Astrocyte of the cerebellum (primary cell): ENCODE results near the gene TMEM164.

ENCODE experiments used
- DNase-seq: peaks from one replicate; pipeline ENCODE4 v3.0.0-alpha.2; 2011; ENCODE audit warnings: low read depth
- H3K4me3 ChIP-seq: 2 replicates; pipeline ENCODE4 v1.5.1; 2011; ENCODE audit warnings: mild to moderate bottlenecking, low read depth, low read length, moderate library complexity
- CTCF ChIP-seq: IDR thresholded peaks from 2 replicates; pipeline ENCODE4 v1.5.1; 2012; ENCODE audit warnings: low read length, low read depth, moderate library complexity, mild to moderate bottlenecking; ENCODE audit errors: missing control alignments
- in situ Hi-C: cut with HindIII; loops from 2 replicates; pipeline ENCODE4 v1.10.0; 2017; ENCODE audit warnings: low sequenced_read_pairs

The TMEM164 gene

GRCh38 chrX:110012818-110013485 lies 10.0 kb downstream of the TMEM164 start:
- in situ Hi-C loops, result no loop called here
- H3K4me3 ChIP-seq, result no peak overlapping the region
- DNase-seq, result no peak
- TF ChIP-seq CTCF, result no peak

- no peak overlapping the region for H3K4me3 ChIP-seq
- no peak for TF ChIP-seq CTCF
- no peak for DNase-seq
- in situ Hi-C loops, result no loop called here
Measured at GRCh38 chrX:110013968-110014367, 11.1 kb downstream of the TMEM164 start.

GRCh38 chrX:110015032-110015431 lies 12.1 kb downstream of the TMEM164 start:
- TF ChIP-seq CTCF, result no peak
- no peak overlapping the region for H3K4me3 ChIP-seq
- DNase-seq, result no peak
- in situ Hi-C loops, result no loop called here

- no peak for DNase-seq
- in situ Hi-C loops, result no loop called here
- no peak for TF ChIP-seq CTCF
Measured at GRCh38 chrX:110015915-110016314, 13.0 kb downstream of the TMEM164 start.

GRCh38 chrX:110020536-110020935 lies 17.6 kb downstream of the TMEM164 start:
- in situ Hi-C loops, result no loop called here
- no peak for DNase-seq
- no peak for TF ChIP-seq CTCF
- no peak overlapping the region for H3K4me3 ChIP-seq

More at GRCh38 chrX:110015915-110016314, 13.0 kb downstream of the TMEM164 start:
- H3K4me3 ChIP-seq, result no peak overlapping the region

- peak; percentile 42 for DNase-seq
- in situ Hi-C loops, result no loop called here
- no peak overlapping the region for H3K4me3 ChIP-seq
- no peak for TF ChIP-seq CTCF
Measured at GRCh38 chrX:110021258-110022022, 18.5 kb downstream of the TMEM164 start.
